Vagina (tissue), 2 donors: ENCODE measurements around the gene FBXO10. TPM values are rescaled to one million over a fixed set of nuclear protein-coding genes. Genes with fewer than 3 reads are reported as not detected.
"Not testable (repeated sequence)": the region's sequence is repeated elsewhere in the genome, so short reads cannot be mapped to it uniquely, and the experiment has no call there.

ENCODE experiments used
- DNase-seq, 2 donors: peaks; one replicate each; pipeline ENCODE4 v3.0.0-alpha.2; 2017; ENCODE audit errors: extremely low spot score in 2 of 2
- H3K27ac ChIP-seq: fragments of 200-600 bp; sonication (generic); one replicate; pipeline ENCODE4 v1.5.1; 2019
- H3K27me3 ChIP-seq: fragments of 200-600 bp; sonication (generic); one replicate; pipeline ENCODE4 v1.5.1; 2019
- H3K36me3 ChIP-seq, 2 donors: fragments of 200-600 bp; sonication (generic); one replicate each; pipeline ENCODE4 v1.5.1; 2017 to 2019
- H3K4me1 ChIP-seq: fragments of 200-600 bp; sonication (generic); one replicate; pipeline ENCODE4 v1.5.1; 2019
- H3K4me3 ChIP-seq, 2 donors: fragments of 200-600 bp; sonication (generic); 1 replicate in 1 of 2; 2 replicates in 1 of 2; pipeline ENCODE4 v1.5.1; 2016 to 2019
- H3K9me3 ChIP-seq: fragments of 200-600 bp; sonication (generic); one replicate; pipeline ENCODE4 v1.5.1; 2019
- POLR2A ChIP-seq, 2 donors: fragments of 450-650 bp; IDR thresholded peaks; one replicate each; pipeline ENCODE4 v1.6.1; 2017; ENCODE audit warnings: antibody characterized with exemption in 2 of 2, mild to moderate bottlenecking in 2 of 2, moderate library complexity in 2 of 2
- POLR2AphosphoS5 ChIP-seq, 2 donors: sonication (generic); formaldehyde crosslinking; IDR thresholded peaks; one replicate each; pipeline ENCODE4 v1.9.0; 2017; ENCODE audit warnings: antibody characterized with exemption in 2 of 2, mild to moderate bottlenecking in 2 of 2, low read depth in 1 of 2; ENCODE audit not compliant: insufficient read depth in 1 of 2
- intact Hi-C: fragments of 100-400 bp; cut with DNase I; formaldehyde crosslinking; loops from one replicate; pipeline ENCODE4 v1.15.1; 2023
- total RNA-seq: library from RNA; depleted of rRNA; stranded (reverse); fragments of >200 nt; gene quantifications from one replicate; pipeline ENCODE4 v1.2.3, GENCODE V29; 2016
- TF ChIP-seq, protein P1 (sequence below), 3 experiments: fragments of 450-650 bp in 2 of 3; fragments of 200-600 bp in 1 of 3; sonication (generic) in 1 of 3; IDR thresholded peaks; one replicate each; pipeline ENCODE4 v1.5.1; 2017 to 2019; ENCODE audit warnings: antibody characterized with exemption in 3 of 3, mild to moderate bottlenecking in 2 of 3, moderate library complexity in 2 of 3

The FBXO10 gene
- total RNA-seq, 1 donor from 2014 or later = 14.0 TPM

DNA sequence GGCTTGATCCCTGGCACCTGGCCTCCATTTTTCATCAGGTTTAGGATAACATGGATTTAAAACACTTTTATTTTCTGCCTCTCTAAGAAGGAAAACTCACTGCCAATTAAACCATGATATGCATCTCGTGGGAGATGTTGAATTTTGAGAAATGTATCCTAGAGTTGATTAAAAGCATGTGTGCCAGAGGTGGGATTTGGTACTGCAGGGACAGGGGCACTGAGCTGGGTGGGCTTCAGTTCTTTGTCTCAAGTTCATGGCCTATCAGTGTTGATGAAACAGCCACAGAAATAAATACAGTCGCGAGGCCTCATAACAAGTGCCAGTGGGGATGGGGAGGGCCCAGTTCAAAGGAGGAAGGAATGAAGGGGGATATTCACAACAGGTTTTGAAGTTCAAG, 55.5 kb downstream of the FBXO10 start:
- intact Hi-C loops = no loop called here
- Histone ChIP-seq H3K27me3 (no peaks in the 10 kb centered on the region), H3K9me3 (no peaks in the 10 kb centered on the region), H3K36me3 (peaks cover 0 to 22% of the 10 kb centered on the region in 2 donors), H3K4me1 (no peaks in the 10 kb centered on the region), H3K4me3 (no peak overlapping the region), H3K27ac (no peak overlapping the region)
- DNase-seq = no peak
- TF ChIP-seq POLR2AphosphoS5 (IDR thresholded peaks at IDR 0.05; ENCODE audit: insufficient read depth in 1 of 2, low read depth in 1 of 2) = no peak

DNA sequence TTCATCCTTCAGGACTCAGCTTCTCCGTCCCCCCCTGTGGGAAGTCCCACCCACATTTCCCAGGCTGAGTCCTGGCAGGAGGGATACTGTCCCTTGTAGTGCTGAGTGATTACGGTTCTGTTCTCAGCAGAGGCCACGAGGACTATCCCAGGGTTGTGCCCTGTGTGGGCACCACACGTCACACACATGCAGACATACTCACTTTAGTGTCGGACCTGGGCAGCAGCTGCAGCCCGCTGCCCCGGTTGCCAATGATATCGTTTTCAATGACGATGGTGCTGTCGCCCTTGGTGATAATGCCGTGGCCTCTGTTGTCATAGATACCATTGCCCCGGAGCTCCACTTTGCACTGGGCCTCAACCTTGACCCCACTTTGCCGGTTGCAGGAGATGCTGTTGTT, 58.3 kb downstream of the FBXO10 start:
- DNase-seq = no peak
- H3K27me3 ChIP-seq = no peaks in the 10 kb centered on the region
- H3K36me3 ChIP-seq = peaks cover 0 to 22% of the 10 kb centered on the region in 2 donors
- TF ChIP-seq, protein P1, sequence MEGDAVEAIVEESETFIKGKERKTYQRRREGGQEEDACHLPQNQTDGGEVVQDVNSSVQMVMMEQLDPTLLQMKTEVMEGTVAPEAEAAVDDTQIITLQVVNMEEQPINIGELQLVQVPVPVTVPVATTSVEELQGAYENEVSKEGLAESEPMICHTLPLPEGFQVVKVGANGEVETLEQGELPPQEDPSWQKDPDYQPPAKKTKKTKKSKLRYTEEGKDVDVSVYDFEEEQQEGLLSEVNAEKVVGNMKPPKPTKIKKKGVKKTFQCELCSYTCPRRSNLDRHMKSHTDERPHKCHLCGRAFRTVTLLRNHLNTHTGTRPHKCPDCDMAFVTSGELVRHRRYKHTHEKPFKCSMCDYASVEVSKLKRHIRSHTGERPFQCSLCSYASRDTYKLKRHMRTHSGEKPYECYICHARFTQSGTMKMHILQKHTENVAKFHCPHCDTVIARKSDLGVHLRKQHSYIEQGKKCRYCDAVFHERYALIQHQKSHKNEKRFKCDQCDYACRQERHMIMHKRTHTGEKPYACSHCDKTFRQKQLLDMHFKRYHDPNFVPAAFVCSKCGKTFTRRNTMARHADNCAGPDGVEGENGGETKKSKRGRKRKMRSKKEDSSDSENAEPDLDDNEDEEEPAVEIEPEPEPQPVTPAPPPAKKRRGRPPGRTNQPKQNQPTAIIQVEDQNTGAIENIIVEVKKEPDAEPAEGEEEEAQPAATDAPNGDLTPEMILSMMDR (IDR thresholded peaks at IDR 0.05) = no peak
- no peak for TF ChIP-seq POLR2AphosphoS5 (IDR thresholded peaks at IDR 0.05; ENCODE audit: insufficient read depth in 1 of 2, low read depth in 1 of 2)
- no peak for TF ChIP-seq POLR2A (IDR thresholded peaks at IDR 0.05)
- H3K27ac ChIP-seq = no peak overlapping the region
- no peak overlapping the region for H3K4me3 ChIP-seq
- H3K9me3 ChIP-seq = no peaks in the 10 kb centered on the region
- intact Hi-C loops = no loop called here
- no peaks in the 10 kb centered on the region for H3K4me1 ChIP-seq

DNA sequence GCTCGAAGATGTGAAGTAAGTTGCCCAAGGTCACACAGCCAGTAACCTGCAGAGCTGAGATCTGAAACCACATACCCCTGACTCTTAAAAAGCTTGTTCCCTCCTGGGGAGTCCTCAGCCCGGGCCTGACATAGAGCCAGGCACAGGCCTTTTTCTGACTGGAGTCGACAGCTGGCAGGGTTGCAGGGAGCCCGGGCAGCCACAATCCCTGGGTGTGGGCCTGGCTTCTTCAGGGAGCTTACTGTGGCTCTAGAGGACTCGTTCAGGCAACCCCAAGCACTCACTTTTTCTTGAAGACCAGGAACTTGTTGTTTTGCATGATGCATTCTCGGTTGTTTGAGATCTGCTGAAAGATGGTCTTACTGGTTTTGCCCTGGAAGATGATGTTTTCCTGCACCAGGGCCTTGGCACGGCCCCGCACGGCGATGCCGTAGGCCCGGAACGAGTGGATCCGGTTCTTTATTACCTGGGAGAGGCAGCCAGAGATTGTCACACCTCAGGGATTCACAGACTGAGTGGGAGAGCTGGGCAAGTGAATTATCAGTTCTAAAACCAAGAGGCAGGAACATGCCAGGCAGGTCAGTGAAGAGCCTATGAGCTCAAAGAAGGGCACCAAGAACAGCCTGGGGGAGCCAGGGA, 60.4 kb downstream of the FBXO10 start:
- Histone ChIP-seq H3K27me3 (no peaks in the 10 kb centered on the region), H3K9me3 (no peaks in the 10 kb centered on the region), H3K4me3 (no peak overlapping the region), H3K36me3 (peaks cover 0 to 9% of the 10 kb centered on the region in 2 donors), H3K4me1 (no peaks in the 10 kb centered on the region), H3K27ac (no peak overlapping the region)
- intact Hi-C loops = no loop called here
- no peak for DNase-seq
- TF ChIP-seq, protein P1 (IDR thresholded peaks at IDR 0.05) = no peak
- no peak for TF ChIP-seq POLR2A (IDR thresholded peaks at IDR 0.05)
- TF ChIP-seq POLR2AphosphoS5 (IDR thresholded peaks at IDR 0.05; ENCODE audit: insufficient read depth in 1 of 2, low read depth in 1 of 2) = no peak

DNA sequence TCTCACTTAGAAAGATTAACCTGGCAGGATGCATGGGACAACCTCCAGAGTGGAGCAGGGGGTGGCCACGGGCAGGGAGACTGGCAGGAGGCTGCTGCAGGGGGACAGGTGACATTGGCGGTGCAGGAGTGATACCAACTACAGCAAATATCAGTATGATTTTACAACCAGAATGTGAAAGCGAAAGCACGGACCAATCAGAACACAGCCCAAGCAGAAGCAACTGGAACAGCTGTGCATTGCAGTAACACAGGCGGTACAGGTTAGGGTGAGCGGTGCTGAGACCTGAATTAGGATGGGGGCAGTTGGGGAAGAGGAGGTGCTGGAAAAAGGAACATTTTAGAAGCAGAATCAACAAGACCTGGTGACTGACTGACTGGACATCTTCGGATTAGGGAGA, 61.2 kb downstream of the FBXO10 start:
- no peak for TF ChIP-seq POLR2A (IDR thresholded peaks at IDR 0.05)
- TF ChIP-seq, protein P1 (IDR thresholded peaks at IDR 0.05) = no peak
- no peak for TF ChIP-seq POLR2AphosphoS5 (IDR thresholded peaks at IDR 0.05; ENCODE audit: insufficient read depth in 1 of 2, low read depth in 1 of 2)
- no peaks in the 10 kb centered on the region for H3K4me1 ChIP-seq
- H3K36me3 ChIP-seq = peaks cover 0 to 9% of the 10 kb centered on the region in 2 donors
- intact Hi-C loops = no loop called here
- H3K4me3 ChIP-seq = no peak overlapping the region
- no peak overlapping the region for H3K27ac ChIP-seq
- DNase-seq = no peak
- H3K9me3 ChIP-seq = no peaks in the 10 kb centered on the region
- H3K27me3 ChIP-seq = no peaks in the 10 kb centered on the region

DNA sequence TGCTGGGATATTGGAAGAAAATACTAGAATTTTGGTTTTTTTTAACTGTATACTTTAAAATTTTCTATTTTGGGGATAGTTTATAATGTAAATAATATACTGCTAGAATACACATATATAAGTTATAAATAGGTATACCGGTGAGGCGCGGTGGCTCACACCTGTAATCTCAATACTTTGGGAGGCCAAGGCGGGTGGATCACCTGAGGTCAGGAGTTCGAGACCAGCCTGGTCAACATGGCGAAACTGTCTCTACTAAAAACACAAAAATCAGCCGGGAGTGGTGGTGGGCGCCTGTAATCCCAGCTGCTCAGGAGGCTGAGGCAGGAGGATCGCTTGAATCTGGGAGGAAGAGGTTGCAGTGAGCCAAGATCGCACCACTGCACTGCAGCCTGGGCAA, 61.8 kb downstream of the FBXO10 start:
- H3K36me3 ChIP-seq, intact Hi-C loops, H3K4me1 ChIP-seq, DNase-seq, H3K27me3 ChIP-seq, H3K27ac ChIP-seq, H3K4me3 ChIP-seq, H3K9me3 ChIP-seq: not testable (repeated sequence)

DNA sequence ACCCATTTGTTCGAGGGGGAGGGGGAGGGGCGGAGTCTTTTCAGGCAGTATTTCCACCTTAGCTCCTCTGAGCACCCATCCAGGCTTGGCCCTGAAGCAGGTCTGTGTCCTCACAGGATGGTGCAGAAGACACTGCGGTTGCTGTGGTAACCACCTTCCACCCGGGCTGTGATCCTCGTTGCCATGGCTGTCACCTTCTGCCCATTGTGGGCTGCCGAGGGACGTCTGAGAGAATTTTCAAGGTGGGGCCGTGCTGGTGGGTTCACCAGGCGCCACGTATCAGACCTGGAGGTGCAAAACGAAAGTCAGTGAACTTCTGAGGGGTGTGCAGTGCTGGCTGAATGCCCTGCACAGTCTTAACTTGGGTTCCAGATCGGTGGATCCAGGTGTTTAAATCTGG, 63.7 kb downstream of the FBXO10 start:
- Histone ChIP-seq H3K9me3 (no peaks in the 10 kb centered on the region), H3K27ac (no peak overlapping the region), H3K4me3 (no peak overlapping the region), H3K27me3 (no peaks in the 10 kb centered on the region), H3K36me3 (no peaks in the 10 kb centered on the region), H3K4me1 (no peaks in the 10 kb centered on the region)
- intact Hi-C loops = no loop called here
- no peak for DNase-seq
- no peak for TF ChIP-seq POLR2AphosphoS5 (IDR thresholded peaks at IDR 0.05; ENCODE audit: insufficient read depth in 1 of 2, low read depth in 1 of 2)
- TF ChIP-seq, protein P1 (IDR thresholded peaks at IDR 0.05) = no peak
- TF ChIP-seq POLR2A (IDR thresholded peaks at IDR 0.05) = no peak
